HG03378 (cell line): ENCODE measurements around the gene NIPAL3.
"Not testable (repeated sequence)": the region's sequence is repeated elsewhere in the genome, so short reads cannot be mapped to it uniquely, and the experiment has no call there.

ENCODE experiments used
- ATAC-seq: cut with Tn5 transposase; IDR thresholded peaks from one replicate; pipeline ENCODE4 v1.9.1; 2021; ENCODE audit warnings: mild to moderate bottlenecking, moderate library complexity; ENCODE audit not compliant: unreplicated experiment

NIPAL3 gene

DNA sequence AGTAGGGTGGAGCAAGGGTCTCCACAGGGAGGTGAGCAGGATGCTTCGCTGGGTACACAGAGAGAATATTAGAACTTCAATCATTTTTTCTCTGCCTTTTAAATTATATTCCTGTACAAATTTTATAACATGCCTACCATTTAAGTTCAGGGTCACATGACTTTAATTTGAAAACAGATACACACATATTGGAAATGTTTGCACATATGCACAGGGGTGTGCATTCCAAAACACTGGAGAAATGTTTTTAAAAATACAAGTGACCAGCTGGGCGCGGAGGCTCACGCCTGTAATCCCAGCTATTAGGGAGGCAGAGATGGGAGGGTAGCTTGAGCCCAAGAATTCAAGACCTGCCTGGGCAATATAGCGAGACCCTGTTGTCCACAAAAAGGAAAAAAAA, 39.7 kb downstream of the NIPAL3 start:
- no peak for ATAC-seq

DNA sequence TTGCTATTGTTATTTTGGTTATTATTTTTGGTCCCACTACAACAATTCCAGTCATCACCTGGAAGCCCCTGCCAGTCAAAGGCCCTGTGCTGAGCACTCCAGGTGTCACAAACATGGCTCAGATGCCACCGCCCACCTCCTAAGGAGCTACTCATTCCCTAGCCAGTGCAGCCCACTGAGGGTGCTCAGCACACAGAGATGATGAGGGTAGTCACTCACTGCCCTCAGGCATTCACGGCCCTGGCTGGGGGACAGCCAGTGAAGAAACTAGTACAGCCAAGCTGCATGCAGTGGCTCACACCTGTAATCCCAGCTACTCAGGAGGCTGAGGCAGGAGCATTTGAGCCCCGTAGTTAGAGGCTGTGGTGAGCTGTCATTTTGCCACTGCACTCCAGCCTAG, 42.3 kb downstream of the NIPAL3 start:
- ATAC-seq: no peak

DNA sequence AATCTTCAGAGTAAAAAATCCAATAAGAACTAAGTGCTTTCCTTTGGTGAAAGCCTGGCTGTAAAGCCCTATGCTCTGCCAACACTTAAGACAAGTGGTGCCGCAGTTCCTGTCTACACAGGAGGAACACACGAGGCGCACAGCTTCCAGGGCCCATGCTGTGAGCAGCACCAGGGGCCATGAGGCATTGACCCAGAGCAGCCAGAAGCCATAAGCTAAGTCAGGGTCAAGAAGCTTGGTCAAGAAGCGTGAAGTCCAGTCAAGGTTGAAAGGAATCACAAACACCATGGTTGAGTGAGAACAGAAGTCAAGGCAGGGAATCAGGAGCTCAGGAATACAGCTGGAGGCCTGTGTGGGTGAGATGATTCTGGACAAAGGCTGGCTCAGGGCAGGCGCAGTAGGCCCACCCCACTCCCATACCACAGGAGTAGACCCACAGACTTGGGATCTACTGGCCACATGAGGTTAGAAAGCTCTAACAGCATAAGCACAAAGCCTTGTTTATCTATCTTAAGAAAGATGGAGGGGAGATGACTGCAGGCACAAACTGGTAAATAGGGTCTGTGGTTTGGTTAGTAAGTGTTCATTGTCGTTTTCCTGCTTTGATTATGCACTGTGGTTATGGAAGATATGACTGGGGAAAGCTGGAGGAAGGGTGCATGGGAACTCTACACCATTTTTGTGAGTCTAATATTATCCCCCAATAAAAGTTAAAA, 44.1 kb downstream of the NIPAL3 start:
- no peak for ATAC-seq

DNA sequence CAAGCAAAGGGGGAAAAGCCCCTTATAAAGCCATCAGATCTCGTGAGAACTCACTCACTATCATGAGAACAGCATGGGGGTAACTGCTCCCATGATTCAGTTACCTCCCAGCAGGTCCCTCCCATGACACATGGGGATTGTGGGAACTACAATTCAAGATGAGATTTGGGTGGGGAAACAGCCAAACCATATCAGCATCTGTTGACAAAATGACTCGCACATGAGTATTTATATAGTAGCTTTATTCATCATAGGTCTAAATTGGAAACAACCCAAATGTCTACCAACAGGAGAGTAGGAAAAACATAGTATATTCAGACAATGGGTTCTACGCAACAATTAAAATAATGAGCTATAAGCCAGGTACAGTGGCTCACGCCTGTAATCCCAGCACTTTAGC, 46.5 kb downstream of the NIPAL3 start:
- ATAC-seq: not testable (repeated sequence)

DNA sequence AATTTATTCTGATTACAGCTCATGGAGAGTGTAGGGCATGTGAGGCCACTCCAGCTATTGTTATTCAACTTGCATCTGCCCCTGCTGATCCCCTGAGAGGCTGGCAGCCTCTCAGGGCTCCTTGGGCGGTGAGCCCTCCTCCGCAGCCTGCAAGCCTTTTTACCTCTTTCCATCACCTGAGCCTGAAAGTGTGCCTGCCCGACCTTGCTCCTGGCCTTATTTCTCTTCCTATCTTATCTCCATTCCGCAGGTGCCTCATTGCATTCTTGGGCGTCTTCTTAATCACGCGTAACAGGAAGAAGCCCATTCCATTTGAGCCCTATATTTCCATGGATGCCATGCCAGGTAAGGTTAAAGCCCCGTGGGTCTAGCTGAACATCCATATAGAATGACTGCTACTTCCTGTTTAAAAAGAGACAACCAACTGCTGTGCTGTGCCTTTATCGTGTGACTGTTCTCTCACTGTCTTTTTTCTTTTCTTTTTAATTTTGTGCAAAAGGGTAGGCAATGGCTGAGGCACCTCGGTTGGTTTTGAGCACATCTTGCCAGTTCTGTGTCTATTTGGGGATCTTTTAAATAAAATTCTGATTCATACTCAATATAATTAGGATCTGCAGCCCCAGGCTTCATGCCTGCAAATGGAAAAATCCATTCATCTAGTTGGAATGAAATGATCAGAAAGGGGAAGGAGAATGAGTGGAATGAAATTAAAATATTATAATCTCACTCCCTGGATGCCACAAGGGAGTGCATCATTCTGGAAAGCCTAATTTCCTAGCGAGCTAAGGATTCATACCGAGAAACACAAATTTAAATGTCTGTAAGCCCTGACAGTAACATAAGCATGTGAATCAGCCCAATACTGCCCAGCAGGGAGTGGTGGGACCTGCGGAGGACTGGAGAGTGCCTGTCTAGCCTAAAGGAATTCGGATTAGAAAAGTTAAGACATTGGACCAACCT, 48.5 kb downstream of the NIPAL3 start:
- no peak for ATAC-seq

DNA sequence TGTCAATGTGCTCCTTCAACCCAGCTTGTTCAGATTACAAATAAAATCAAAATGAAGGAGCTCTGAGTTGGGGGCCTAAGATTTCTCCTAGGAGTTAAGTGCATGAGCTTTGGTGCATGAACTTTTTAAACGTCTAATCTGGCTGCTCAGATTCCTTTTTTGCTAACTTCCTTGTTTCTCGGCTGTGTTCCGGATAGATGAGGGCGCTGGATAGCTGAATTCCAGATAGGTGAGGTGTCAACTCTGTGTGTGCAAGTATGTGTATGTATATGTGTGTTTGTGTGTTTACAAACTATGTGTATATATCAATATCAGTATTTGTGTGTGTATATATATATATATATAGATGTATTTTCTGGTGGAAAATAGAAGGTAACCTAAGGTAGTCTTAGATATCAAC, 49.5 kb downstream of the NIPAL3 start:
- ATAC-seq: no peak

DNA sequence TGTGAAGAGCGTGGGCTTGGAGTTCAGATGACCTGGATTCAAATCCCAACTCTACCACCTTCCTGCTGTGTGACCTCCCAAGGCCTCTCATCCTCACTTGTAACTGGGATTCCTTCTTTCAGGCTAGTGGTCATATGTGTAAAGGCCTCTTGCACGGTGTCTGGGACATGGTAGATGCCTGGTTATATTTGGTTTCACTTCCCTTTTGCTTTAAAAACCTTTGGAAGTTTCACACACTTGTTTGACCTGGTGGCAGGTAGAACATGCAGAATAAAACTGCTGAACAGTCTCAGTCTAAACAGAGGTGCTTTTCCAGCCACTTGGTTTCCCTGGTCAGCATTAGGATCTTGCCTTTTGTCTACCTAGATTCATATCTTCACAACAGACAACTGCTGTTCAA, 50.0 kb downstream of the NIPAL3 start:
- no peak for ATAC-seq

DNA sequence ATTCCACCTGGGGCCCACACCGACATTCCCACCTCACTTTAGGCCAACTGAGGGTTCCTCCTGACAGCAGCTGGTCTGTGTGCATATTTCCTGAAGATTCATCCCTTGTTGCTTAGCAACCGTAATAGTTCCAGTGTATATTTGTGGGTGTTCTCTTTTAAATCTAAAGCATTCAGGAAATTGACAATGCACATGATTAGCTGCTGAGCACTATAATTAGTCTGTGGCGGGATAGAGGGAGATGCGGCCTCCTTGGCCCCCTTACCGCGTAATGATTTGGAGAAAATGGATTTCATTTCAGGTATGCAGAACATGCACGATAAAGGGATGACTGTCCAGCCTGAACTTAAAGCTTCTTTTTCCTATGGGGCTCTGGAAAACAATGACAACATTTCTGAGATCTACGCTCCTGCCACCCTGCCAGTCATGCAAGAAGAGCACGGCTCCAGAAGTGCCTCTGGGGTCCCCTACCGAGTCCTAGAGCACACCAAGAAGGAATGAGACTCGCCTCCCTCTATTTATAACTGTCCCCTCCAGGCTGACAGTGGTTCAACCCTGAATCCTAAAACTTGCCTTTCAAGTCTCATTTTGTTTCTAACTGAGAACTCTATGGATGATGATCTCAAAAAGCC, 53.2 kb downstream of the NIPAL3 start:
- no peak for ATAC-seq

DNA sequence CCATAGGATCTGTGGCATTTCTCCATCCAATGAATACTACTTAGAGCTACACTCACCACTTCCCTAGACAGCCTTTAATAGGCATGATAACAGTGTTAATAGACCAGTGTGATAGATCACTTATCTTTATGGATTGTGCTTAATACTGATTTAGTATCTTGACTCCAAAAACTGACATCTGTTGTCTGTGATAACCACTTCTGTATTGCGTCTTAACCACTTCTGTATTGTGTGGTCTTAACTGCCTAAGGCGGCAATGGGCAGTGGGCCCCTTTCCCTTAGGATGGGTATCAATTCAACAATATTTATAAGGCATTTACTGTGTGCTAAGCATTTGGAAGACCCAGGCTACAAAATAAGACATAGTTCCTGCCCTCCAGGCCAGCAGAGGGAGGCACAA, 55.0 kb downstream of the NIPAL3 start:
- ATAC-seq: no peak

DNA sequence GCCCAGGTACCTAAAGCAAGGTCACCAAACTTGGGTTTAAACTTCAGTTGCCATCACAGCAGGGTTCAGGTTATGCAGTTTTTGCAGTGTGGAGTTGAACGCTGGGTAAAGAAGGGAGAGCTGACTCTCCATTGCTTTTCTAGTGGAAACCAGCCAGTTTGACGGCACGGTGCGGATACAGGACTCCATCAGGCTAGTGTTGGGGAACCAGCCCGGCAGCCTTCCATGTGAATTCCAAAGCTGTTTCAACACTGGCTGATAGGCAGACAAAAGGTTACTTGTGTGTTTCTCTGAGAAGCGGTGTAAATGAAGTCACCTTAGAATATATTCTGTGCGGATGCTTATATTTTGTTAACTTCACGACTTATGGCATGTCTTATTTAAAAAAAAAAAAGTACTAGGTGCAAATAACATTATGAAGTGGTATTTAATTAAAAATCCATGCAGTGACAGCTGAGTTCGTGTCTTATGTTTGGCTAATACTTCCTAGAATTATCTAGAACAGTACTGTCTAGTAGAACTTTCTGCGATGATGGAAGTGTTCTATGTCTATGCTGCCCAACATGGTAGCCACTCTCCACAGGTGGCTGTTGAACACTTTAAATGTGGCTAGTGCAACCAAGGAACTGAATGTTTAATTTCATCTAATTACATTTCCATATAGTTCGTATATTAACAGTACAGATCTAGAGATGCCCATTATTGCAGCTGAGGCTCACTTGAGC, 57.1 kb downstream of the NIPAL3 start:
- no peak for ATAC-seq

DNA sequence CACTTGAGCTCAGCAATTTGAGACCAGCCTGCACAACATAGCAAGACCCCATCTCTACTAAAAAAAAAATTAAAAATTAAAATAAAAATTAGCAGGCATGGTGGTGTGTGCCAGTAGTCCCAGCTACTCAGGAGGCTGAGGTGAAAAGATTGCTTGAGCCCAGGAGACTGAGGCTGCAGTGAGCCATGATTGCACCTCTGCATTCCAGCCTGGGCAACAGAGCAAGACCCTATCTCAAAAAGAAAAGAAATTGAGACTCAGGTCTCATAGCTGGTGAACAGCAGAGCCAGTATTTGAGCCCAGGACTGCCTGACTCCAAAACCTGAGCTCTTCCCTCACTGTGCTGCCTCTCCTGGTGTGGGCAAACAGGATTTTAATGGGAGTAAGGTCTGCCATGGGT, 58.6 kb downstream of the NIPAL3 start:
- ATAC-seq: no peak

DNA sequence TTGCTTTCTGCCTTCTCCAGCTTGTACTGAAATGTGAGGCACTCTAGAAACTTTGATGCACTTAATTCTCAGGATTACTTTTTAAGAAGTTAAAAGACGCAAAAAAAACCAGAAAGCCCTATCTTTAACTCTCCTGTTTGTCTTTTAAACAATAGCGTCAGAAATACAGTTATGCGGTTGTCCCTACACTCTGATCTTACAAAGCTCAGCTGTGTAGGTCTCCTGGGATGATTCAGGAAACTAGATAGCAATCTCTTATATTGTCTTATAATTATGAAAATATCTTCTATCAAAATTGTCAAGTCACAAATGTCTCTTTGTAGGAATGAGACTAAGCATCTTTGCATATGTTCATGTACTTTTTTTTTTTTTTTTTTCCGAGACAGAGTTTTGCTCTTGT, 60.1 kb downstream of the NIPAL3 start:
- no peak for ATAC-seq

DNA sequence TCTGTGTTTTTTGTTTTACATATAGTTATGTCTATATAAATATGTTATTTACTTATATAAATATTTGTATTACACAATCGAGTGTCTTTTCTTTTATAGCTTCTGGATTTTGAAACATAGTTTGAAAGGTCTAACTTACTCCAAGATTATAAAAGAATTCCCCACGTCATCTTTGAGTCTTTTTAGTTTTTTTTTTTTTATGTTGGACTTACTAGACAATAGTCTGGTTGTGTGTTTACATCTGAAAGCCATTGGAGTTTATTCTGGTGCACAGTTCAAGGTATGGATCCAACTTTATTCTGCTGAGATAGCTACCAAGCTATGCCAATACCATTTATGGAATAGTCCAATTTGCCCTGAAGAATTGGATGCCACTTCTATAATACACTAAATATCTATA, 61.0 kb downstream of the NIPAL3 start:
- no peak for ATAC-seq

DNA sequence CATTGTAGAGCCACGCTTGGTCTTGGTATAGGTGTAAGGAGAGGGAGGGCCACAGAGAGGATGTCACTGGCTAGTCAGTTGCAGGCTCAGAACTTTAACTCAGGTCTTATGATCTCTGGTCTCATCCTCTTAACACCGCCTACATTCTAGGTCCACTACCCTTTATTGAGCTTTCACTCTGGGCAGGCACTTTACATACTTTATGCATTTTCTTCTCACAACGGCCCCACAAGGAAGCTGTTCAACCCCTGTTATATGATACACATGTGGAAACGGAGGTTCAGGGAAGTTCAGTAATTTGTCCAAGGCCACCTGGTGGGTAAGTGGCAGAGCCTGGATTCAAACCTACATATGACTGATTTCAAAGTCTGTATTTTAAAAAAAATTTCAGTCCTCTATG, 61.7 kb downstream of the NIPAL3 start:
- no peak for ATAC-seq

DNA sequence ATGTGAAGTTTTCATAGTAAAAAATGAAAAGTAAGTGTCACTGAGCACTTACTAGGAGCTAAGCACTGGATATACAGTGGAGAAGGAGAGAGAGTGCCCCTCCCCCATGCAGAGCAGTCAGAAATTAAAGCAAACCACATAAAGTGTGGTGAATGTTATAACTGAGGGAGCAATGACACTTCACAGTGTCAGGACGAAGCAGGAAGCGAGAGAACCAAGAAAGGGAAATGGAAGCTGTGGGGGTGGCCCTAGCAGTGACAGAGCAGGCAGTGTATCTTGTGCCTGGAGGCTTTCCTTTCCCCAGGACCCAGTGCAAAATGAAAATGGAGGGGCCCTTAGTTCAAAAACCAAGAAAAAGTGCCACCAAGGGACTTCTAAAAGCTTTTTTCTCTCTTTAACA, 65.5 kb downstream of the NIPAL3 start:
- no peak for ATAC-seq

DNA sequence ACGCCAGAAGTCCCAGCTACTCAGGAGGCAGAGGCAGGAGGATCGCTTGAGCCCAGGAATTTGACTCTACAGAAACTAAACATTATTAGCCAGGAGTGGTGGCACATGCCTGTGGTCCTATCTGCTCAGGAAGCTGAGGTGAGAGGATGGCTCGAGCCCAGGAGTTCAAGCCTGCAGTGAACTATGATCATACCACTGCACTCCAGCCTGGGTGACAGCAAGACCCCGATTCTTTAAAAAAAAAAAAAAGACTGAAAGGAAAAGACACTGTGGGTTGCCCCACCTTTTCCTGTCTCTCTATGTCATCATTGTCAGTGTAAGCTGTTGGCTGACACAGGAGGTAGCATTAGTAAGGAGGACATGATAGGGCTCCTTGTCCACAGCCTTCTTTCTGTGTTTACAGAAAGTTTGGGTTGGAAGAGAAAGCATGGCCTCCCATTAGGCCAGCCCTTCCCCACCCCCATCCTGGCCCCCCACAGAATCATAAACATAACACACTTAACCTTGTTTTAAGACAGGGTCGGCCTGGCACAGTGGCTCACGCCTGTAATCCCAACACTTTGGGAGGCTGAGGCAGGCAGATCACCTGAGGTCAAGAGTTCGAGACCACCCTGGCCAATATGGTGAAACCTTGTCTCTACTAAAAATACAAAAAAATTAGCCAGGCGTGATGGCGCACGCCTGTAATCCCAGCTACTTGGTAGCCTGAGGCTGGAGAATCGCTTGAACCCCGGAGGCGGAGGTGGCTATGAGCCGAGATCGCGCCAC, 66.4 kb downstream of the NIPAL3 start:
- ATAC-seq: no peak

DNA sequence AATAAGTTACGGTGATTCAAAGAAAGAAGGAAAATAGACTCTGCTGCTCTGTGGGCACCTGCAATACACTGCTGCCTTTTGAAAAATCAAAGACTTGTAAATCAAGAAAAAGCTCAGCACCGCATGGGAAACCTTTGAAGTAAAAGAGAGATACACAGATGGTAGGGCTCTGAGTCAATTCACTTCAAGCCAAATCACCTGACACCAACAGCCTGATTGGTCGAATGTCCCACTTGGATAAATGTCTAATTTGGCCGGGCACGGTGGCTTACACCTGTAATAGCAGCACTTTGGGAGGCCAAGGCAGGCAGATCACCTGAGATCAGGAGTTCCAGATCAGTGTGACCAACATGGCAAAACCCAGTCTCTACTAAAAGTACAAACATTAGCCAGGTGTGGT, 67.8 kb downstream of the NIPAL3 start:
- no peak for ATAC-seq

DNA sequence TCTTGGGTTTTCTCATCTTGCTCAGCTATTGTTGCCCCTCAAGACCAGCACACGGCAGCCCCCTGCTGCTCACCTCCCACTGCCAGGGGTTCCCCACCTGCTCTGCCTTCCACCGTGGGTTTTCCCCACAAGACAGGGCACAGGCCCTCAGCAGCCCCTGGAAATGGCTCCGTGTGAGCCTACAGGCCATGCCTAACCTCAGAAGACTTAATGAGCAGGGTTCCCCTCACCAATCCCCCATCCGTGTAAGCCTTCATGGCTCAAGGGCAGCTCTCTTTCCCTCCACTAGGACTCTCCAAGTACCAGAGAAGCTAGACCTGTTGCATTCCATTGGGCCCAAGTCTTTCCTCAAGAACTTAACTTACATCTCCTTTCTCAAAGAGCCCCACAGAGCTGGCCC, 68.6 kb downstream of the NIPAL3 start:
- no peak for ATAC-seq

DNA sequence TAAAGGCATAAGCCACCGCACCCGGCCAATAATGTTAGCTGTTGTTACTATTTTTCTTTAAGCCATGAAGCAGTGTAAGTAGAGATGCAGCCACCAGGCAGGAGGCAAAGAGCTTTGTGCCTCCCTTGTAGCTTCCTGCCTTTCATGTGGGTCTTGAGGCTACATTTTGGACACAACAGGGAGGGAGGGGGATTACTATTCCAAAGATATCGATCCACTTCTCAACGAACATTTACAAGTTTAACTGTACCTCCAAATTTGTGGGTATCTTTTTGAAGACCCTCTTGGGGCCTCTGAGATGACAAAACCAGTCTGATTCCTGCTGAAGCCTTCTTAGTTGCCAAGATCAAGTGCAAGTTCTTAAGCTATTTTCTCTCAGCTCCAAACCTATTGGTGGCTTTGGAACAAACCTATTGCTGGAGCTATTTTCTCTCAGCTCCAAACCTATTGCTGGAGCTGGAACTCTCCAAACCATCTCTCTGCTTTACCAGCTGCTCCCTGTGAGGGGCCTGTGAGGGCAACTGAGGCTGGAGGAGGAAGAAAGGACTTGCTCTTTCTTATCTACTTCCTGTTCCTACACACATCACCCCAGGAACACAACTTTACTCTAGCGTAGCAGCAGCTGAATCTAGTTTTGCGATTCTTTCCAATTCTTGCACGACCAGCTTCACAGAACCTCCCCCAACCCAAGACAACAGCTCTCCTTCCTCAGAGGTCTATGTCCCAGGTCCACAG, 70.9 kb downstream of the NIPAL3 start:
- no peak for ATAC-seq

DNA sequence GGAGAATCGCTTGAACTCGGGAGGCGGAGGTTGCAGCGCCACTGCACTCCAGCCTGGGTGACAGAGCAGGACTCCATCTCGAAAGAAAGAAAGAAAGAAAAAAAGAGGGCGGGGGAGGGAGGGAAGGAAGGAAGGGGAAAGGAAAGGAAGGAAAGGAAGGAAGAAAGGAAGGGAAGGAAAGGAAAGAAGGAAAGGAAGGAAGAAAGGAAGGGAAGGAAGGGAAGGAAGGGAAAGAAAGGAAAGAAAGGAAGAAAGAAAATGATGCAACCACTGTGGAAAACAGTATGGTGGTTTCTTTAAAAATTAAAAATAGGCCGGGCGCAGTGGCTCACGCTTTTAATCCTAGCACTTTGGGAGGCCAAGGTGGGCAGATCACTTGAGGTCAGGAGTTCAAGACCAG, 71.9 kb downstream of the NIPAL3 start:
- no peak for ATAC-seq
